ENCODE data around the gene GTF2H3. TPM values are rescaled to one million over a fixed set of nuclear protein-coding genes. Genes with fewer than 3 reads are reported as not detected.

The GTF2H3 gene
- polyA plus RNA-seq, 1 experiment: 19.6 TPM

DNA sequence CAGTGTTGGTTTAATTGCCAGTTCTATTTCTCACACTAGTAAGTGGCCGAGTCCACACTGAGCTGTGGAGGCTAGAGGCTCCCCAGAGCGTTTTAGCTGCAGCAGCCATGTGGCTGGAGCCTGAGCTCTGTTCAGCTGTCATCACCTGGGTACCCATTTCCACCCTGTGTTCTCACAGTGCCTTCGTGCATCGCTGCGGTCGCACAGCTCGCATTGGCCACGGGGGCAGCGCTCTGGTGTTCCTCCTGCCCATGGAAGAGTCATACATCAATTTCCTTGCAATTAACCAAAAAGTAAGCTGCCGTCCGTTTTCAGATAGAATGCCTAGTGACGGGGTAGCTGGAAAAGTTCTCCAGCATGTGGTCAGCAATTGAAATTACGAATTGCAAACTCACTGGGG lies 16.0 kb upstream of the GTF2H3 start:
- DNase-seq (ENCODE audit: low read depth): no peak
- ChIA-PET CTCF (no interaction called here), POLR2A (no interaction called here)
- H3K27me3 ChIP-seq (ENCODE audit: control insufficient read depth, insufficient read depth, low read length): no peaks in the 10 kb centered on the region
- TF ChIP-seq, protein P1, sequence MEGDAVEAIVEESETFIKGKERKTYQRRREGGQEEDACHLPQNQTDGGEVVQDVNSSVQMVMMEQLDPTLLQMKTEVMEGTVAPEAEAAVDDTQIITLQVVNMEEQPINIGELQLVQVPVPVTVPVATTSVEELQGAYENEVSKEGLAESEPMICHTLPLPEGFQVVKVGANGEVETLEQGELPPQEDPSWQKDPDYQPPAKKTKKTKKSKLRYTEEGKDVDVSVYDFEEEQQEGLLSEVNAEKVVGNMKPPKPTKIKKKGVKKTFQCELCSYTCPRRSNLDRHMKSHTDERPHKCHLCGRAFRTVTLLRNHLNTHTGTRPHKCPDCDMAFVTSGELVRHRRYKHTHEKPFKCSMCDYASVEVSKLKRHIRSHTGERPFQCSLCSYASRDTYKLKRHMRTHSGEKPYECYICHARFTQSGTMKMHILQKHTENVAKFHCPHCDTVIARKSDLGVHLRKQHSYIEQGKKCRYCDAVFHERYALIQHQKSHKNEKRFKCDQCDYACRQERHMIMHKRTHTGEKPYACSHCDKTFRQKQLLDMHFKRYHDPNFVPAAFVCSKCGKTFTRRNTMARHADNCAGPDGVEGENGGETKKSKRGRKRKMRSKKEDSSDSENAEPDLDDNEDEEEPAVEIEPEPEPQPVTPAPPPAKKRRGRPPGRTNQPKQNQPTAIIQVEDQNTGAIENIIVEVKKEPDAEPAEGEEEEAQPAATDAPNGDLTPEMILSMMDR (IDR thresholded peaks at IDR 0.05; ENCODE audit: insufficient read depth, low read depth, low read length): no peak
- H3K4me3 ChIP-seq (ENCODE audit: low read depth, low read length): no peak overlapping the region
- peaks cover 21% of the 10 kb centered on the region for H3K36me3 ChIP-seq (ENCODE audit: control insufficient read depth, insufficient read depth, low read length)

GRCh38 chr12:123621101-123621500 lies 12.5 kb upstream of the GTF2H3 start:
- DNase-seq (ENCODE audit: low read depth): no peak
- CTCF ChIA-PET: interaction anchor here (1.3 kb wide), 1 partner anchor 12 kb away, joined by 4 read pairs; no protein-coding TSS in a partner anchor

DNA sequence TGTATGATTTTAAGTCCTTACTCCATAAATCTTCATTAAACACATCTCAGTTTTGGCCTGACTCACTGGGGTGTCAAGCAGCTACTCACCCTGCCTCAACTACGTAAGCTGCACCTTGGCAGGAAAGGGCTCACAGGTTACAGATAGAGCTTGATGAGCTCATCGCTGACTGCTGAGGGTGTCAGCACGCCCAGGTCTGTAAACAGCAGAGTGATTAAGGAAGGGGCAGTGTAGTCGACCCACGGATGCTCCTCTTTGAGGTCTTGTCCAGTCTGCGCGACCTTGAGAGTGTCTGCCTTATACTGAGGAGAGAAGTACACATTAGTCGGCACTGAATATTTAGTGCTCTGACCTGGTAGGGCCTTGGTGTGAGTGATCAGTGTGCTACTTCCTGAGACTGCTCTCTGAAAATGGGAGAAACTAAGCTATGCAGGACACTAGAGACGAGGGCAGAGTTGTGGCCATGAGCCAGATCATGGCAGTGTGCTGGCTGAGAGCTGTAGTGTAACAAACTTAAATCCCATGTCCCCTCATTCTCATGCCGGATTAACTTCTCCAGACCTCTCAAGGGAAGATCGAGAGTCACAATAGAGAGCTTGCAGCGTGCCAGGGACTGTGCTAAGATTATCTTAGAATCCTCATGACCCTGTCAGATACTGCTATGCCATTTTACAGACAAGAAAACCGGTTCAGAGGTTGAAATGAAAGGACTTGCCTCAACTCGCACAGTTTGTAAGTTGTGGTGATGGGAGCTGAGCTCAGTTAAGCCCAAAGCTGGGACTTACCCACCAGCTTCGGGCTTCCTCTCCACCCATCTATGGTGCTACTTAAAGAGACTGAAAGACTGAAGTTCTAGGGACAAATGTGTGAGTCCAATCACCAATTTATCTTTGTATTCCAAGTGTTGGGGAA lies 11.8 kb upstream of the GTF2H3 start:
- ChIA-PET POLR2A (no interaction called here), CTCF (interaction anchor here (1.3 kb wide), 1 partner anchor 11 kb away, joined by 4 read pairs; no protein-coding TSS in a partner anchor)
- no peaks in the 10 kb centered on the region for H3K27me3 ChIP-seq (ENCODE audit: control insufficient read depth, insufficient read depth, low read length)
- TF ChIP-seq, protein P1 (IDR thresholded peaks at IDR 0.05; ENCODE audit: insufficient read depth, low read depth, low read length): no peak
- peaks cover 18% of the 10 kb centered on the region for H3K36me3 ChIP-seq (ENCODE audit: control insufficient read depth, insufficient read depth, low read length)
- no peak overlapping the region for H3K4me3 ChIP-seq (ENCODE audit: low read depth, low read length)
- DNase-seq (ENCODE audit: low read depth): no peak

More at GRCh38 chr12:123621101-123621500, 12.5 kb upstream of the GTF2H3 start:
- Histone ChIP-seq H3K4me3 (ENCODE audit: low read depth, low read length) (no peak overlapping the region), H3K27me3 (ENCODE audit: control insufficient read depth, insufficient read depth, low read length) (no peaks in the 10 kb centered on the region), H3K36me3 (ENCODE audit: control insufficient read depth, insufficient read depth, low read length) (peaks cover 15% of the 10 kb centered on the region)
- TF ChIP-seq, protein P1 (IDR thresholded peaks at IDR 0.05; ENCODE audit: insufficient read depth, low read depth, low read length): no peak
- POLR2A ChIA-PET: no interaction called here

- TF ChIP-seq, protein P1 (IDR thresholded peaks at IDR 0.05; ENCODE audit: insufficient read depth, low read depth, low read length): no peak
- CTCF ChIA-PET: no interaction called here
- POLR2A ChIA-PET: no interaction called here
- no peaks in the 10 kb centered on the region for H3K27me3 ChIP-seq (ENCODE audit: control insufficient read depth, insufficient read depth, low read length)
- H3K36me3 ChIP-seq (ENCODE audit: control insufficient read depth, insufficient read depth, low read length): peaks cover 8% of the 10 kb centered on the region
- DNase-seq (ENCODE audit: low read depth): no peak
- peak overlapping the region; percentile 55 for H3K4me3 ChIP-seq (ENCODE audit: low read depth, low read length)
Measured at GRCh38 chr12:123634142-123634561, 523 bp downstream of the GTF2H3 start.

GRCh38 chr12:123643911-123644310 lies 10.3 kb downstream of the GTF2H3 start:
- no peaks in the 10 kb centered on the region for H3K27me3 ChIP-seq (ENCODE audit: control insufficient read depth, insufficient read depth, low read length)
- CTCF ChIA-PET: interaction anchor here (1.7 kb wide), 1 partner anchor 14 kb away, joined by 3 read pairs; no protein-coding TSS in a partner anchor
- TF ChIP-seq, protein P1 (IDR thresholded peaks at IDR 0.05; ENCODE audit: insufficient read depth, low read depth, low read length): no peak
- peaks cover 9% of the 10 kb centered on the region for H3K36me3 ChIP-seq (ENCODE audit: control insufficient read depth, insufficient read depth, low read length)
- H3K4me3 ChIP-seq (ENCODE audit: low read depth, low read length): no peak overlapping the region
- POLR2A ChIA-PET: no interaction called here
- no peak for DNase-seq (ENCODE audit: low read depth)

All from BJ (cell line).